ENCODE results near the gene LRMDA.

GRCh38 chr10:75818552-75818951 is 387.1 kb downstream of the LRMDA start:
- TF ChIP-seq ZFP41 (tag by site-specific recombination; IDR thresholded peaks at IDR 0.05; ENCODE audit: borderline replicate concordance) (no peak), REST (tag by site-specific recombination; IDR thresholded peaks at IDR 0.05) (no peak)
